ENCODE measurements around the gene HEATR5A. TPM values are rescaled to one million over a fixed set of nuclear protein-coding genes. Genes with fewer than 3 reads are reported as not detected.
"Not testable (repeated sequence)": the region's sequence is repeated elsewhere in the genome, so short reads cannot be mapped to it uniquely, and the experiment has no call there.

Gene HEATR5A
- total RNA-seq (10 to 100 TPM; 39.7 to 55.1 (median 46.2) TPM), polyA plus RNA-seq (10 to 100 TPM; 17.0 to 65.0 TPM)
- long read RNA-seq, donor 1, partial matches to known transcripts = 12 of 17 reads
- long read RNA-seq, donor 1, other reads (novel, unspliced or antisense) = 4 of 17 reads
- long read RNA-seq, donor 2, partial matches to known transcripts = 18 of 29 reads
- long read RNA-seq, donor 2, other reads (novel, unspliced or antisense) = 9 of 29 reads
- long read RNA-seq, donor 3, partial matches to known transcripts = 88 of 99 reads
- long read RNA-seq, donor 3, other reads (novel, unspliced or antisense) = 11 of 99 reads

DNA sequence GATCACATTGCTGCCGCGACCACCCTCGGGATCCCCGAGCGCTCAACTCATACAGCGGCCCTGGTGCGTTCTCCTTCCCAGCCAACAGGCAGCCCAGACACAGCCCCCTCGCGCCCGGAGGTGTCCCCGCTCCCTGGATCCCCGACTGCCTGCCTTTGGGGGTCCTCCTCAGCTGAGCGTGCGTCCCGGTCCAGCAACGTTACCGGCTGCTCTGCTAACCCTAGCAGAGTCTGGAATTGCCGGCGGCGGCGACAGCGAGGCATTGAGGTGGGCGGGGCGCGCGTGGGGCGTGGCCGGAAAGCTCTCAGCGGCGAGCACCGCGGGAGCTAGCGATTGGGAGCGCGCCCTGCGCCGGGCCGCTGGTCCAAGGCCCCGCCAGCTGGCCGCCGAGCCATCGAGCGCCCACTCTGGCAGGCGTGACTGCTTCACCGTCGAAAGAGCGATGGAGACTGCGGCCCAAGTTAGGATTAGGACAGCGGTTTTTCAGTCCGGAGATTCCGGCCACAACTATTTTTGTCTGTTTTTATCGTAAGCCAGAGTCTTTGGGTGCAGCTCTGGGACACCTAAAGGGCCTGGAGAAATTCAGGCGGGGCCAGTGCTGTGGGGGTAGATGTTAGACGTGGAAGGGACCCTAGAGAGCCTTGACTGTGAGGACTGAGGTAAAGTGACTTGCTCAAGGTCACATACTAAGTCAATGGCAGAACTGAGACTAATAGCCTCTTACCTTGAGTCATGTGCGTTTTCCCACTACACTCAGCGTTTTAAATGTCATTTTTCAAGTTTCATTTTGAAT, at the start of gene HEATR5A:
TSS of gene HEATR5A (minus strand) at position 232 of the 793 bp plus-strand sequence. CDS start 17,575 bp downstream, outside the sequence.
- ATAC-seq = peak; percentile 98 to 100 (median 99)

GRCh38 chr14:31466554-31466953, 46.2 kb upstream of the HEATR5A start:
- DNase-seq = no peak
- Histone ChIP-seq H3K4me1 (no peaks in the 10 kb centered on the region), H3K27me3 (no peaks in the 10 kb centered on the region), H3K36me3 (no peaks in the 10 kb centered on the region), H3K9me3 (no peaks in the 10 kb centered on the region), H3K27ac (no peak overlapping the region), H3K4me3 (no peak overlapping the region)
- WGBS, 2 donors = 89% methylated on average over 6 of the region's 6 CpGs
- ATAC-seq = no peak
- intact Hi-C loops (cut with DNase I) = no loop called here
- TF ChIP-seq CTCF (IDR thresholded peaks at IDR 0.05) = no peak

More for the DNA sequence above, at the start of gene HEATR5A:
- peak; percentile 95 to 97 for DNase-seq
- H3K4me1 ChIP-seq = peaks cover 0 to 35% (median 18%) of the 10 kb centered on the region in 9 donors
- H3K4me3 ChIP-seq = peak within 1 kb of the TSS; percentile 73 to 98 (median 94)
- H3K27me3 ChIP-seq = no peaks in the 10 kb centered on the region
- peak within 1 kb of the TSS; percentile 39 to 95 (median 91) for H3K27ac ChIP-seq
- intact Hi-C loops (cut with DNase I) = loop anchor here in 2 of 10 donors (2.0 kb wide), 1 partner anchor 36 kb away; the partner anchor contains the start of gene DTD2 (in 2 of the 2)
- H3K9me3 ChIP-seq = no peaks in the 10 kb centered on the region
- WGBS, 2 donors = 2% methylated on average over 56 of the region's 56 CpGs
- H3K36me3 ChIP-seq = no peaks in the 10 kb centered on the region
- peak in 5 of 9 donors; percentile 7 to 58 (median 54) for TF ChIP-seq CTCF (IDR thresholded peaks at IDR 0.05)

GRCh38 chr14:31465111-31465510, 44.8 kb upstream of the HEATR5A start:
- no peak for TF ChIP-seq CTCF (IDR thresholded peaks at IDR 0.05)
- DNase-seq = no peak
- H3K4me1 ChIP-seq = no peaks in the 10 kb centered on the region
- no peak overlapping the region for H3K27ac ChIP-seq
- intact Hi-C loops (cut with DNase I) = no loop called here
- H3K27me3 ChIP-seq = no peaks in the 10 kb centered on the region
- no peaks in the 10 kb centered on the region for H3K36me3 ChIP-seq
- ATAC-seq = no peak
- H3K4me3 ChIP-seq = no peak overlapping the region
- H3K9me3 ChIP-seq = no peaks in the 10 kb centered on the region

DNA sequence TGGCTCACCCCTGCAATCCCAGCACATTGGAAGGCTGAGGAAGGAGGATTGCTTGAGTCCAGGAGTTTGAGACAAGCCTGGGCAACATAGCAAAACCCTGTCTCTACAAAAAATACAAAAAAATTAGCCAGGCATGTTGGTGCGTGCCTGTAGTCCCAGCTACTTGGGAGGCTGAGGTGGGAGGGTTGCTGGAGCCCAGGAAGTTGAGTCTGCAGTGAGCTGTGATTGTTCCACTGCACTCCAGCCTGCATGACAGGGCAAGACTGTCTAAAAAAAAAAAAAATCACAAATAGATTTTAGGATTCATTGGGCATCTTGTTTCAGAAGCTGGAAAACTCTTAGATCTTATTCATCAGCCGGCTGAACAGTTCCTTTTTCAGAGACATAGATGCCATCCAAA, 42.1 kb upstream of the HEATR5A start:
- H3K4me1 ChIP-seq = peaks cover 0 to 12% (median 3%) of the 10 kb centered on the region in 9 donors
- H3K27me3 ChIP-seq; H3K27ac ChIP-seq; intact Hi-C loops (cut with DNase I); H3K4me3 ChIP-seq; H3K36me3 ChIP-seq; H3K9me3 ChIP-seq; ATAC-seq; DNase-seq: not testable (repeated sequence)
- 85 to 91% methylated on average over 2 of the region's 2 CpGs for WGBS, 2 donors

Measured in heart right ventricle (tissue), 16 donors.